ENCODE measurements around the gene TFPI2.
A peak's percentile ranks its signal among the peaks of the same experiment; 100 is the strongest.

Gene TFPI2

DNA sequence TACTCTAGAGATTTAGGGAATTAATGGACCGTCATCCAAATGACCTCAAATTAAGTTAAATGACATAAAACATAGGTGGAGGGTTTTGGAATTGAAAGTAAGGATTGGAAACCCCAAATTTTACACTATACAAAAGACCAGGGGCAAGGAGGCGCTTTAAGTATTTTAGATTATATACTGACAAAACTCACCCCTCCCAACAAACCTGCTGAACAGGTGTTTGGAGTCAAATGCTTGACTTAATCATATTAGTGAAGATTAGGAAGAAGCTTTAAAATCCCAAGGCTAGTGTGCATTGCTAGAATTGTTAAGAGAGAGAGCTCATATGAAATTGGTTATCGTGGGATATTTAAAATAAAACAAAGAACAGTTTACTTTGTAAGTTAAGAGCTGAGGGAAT, 15.7 kb upstream of the TFPI2 start, which contains the start of gene GNGT1:
TSS of gene GNGT1 (plus strand) at position 301 of the 400 bp plus-strand sequence. CDS start 180 bp downstream, outside the sequence.
- no peak for DNase-seq (ENCODE audit: low spot score)

- peak; percentile 16 for DNase-seq (ENCODE audit: low spot score)
These were observed 12.3 kb upstream of the TFPI2 start for GRCh38 chr7:93902777-93903423.

GRCh38 chr7:93897680-93898079, 7.1 kb upstream of the TFPI2 start:
- DNase-seq (ENCODE audit: low spot score), result no peak

GRCh38 chr7:93895859-93896600, 5.5 kb upstream of the TFPI2 start:
- DNase-seq (ENCODE audit: low spot score), result no peak

- no peak for DNase-seq (ENCODE audit: low spot score)
These were observed 4.5 kb upstream of the TFPI2 start for GRCh38 chr7:93894966-93895640.

DNA sequence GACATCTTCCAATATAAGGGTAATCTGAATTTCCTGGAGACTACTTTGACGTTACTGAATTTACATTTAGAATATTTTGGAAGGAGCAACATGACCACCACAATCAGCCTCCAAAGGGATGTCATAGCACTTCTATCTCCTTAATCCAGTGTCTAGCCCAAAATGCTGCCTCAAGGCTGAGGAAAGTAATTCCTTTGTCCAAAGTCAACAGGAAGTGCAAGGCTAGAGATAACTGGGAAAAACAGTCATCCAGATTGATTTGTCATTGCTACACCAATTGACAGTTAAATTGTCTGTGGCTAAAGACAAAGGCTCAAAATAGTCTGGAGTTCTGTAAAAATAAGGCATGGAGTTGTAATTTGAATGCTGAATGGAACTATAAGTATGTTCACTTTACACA, 3.9 kb upstream of the TFPI2 start:
- DNase-seq (ENCODE audit: low spot score), result no peak

DNA sequence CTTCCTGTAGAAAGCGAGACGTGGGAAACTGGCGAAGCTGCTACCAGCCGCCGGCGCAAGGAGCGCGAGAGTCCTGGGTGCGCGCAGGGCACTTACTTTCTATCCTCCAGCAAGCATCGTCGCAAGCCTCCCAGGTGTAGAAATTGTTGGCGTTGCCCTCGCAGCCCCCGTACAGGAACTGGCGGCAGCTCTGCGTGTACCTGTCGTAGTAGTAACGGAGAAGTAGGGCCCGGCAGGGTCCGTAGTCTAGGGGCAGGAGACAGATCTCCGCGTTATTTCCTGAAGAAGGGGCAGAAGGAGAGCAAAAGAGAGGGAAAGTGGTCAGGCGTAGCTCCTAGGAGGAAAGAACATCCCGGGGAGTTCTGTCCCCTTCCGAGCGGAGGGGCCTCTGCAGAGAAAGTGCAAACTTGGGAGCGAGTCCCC, 501 bp downstream of the TFPI2 start:
- DNase-seq (ENCODE audit: low spot score), result peak; percentile 2

- DNase-seq (ENCODE audit: low spot score), result no peak
These were observed 1.3 kb downstream of the TFPI2 start for GRCh38 chr7:93889261-93889660.

GRCh38 chr7:93884541-93884940, 6.0 kb downstream of the TFPI2 start:
- DNase-seq (ENCODE audit: low spot score), result no peak

- no peak for DNase-seq (ENCODE audit: low spot score)
These were observed 6.6 kb downstream of the TFPI2 start for GRCh38 chr7:93883917-93884345.

- DNase-seq (ENCODE audit: low spot score), result no peak
These were observed 7.3 kb downstream of the TFPI2 start for GRCh38 chr7:93883078-93883916.

- DNase-seq (ENCODE audit: low spot score), result no peak
These were observed 8.1 kb downstream of the TFPI2 start for GRCh38 chr7:93882468-93882867.

DNA sequence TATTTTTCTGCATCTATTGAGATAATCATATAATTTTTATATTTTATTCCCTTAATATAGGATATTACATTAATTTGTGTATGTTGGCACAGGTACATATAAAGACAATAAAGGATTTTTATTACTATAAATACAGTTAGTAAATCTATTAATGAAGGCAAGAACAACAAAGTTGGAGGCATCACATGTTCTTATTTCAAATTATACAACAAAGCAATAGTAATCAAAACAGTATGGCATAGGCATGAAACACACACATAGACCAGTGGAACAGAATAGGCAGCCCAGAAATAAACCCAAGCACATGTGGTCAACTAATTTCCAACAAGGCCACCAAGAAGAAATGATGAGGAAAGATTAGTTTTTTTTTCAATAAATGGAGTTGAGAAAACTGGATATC, 11.2 kb downstream of the TFPI2 start:
- no peak for DNase-seq (ENCODE audit: low spot score)

GRCh38 chr7:93877742-93878141, 12.8 kb downstream of the TFPI2 start:
- DNase-seq (ENCODE audit: low spot score), result no peak

GRCh38 chr7:93873998-93874574, 16.5 kb downstream of the TFPI2 start:
- no peak for DNase-seq (ENCODE audit: low spot score)

- no peak for DNase-seq (ENCODE audit: low spot score)
These were observed 23.7 kb downstream of the TFPI2 start for GRCh38 chr7:93866886-93867285.

GRCh38 chr7:93862651-93863050, 27.9 kb downstream of the TFPI2 start:
- DNase-seq (ENCODE audit: low spot score), result no peak

GRCh38 chr7:93861325-93861949, 29.1 kb downstream of the TFPI2 start:
- no peak for DNase-seq (ENCODE audit: low spot score)

DNA sequence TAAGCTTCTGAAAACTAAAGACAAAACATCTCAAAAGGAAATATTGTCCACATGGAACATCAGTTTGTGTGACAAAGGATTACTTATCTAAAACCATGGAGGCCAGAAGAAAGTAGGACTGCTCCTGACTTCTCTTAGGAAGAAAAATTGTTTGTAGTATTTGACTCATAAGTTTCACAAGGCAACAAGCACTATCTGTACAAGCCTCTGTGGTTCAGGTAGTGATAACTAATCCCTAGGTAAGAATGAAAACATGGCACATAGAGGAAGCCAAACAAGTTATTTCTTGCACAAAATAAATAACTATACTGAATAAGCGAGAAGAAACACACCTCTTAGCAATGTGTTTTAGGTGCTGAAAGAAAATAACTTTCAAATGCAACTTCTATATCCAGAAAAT, 30.3 kb downstream of the TFPI2 start:
- DNase-seq (ENCODE audit: low spot score), result no peak

DNA sequence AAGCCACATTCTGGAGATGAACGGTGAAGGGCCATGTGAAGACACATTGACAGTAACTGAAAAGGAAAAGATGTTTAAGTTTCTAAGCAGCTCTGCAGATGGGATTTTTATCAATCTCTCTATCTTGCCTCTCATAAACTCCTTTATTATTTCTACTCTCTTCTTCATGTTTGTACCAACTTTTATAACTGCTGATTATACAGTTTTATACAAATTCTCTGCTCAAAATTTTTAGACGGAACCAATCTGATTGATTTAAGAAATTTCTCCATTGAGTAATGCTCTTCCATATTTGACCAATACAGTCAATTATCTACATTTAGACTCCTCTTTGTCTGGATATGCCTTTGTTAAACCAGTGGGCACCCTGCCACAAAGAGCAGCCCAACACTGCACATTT, 31.7 kb downstream of the TFPI2 start:
- DNase-seq (ENCODE audit: low spot score), result no peak

DNA sequence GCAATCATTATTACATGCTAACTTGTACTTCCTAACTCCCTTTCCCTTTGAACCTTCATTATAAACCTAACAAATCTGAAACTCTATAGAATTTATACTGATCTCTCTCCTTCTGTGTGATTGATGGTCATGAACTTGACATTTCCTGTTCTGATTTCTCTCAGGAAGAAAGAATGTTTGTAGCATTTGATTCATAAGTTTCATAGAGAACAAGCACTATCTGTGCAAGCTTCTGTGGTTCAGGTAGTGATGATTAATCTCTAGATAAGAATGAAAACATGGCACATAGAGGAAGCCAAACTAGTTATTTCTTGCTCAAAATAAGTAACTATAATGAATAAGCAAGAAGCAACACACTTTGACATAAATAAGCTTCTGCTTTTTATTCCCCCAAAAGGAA, 34.2 kb downstream of the TFPI2 start:
- DNase-seq (ENCODE audit: low spot score), result no peak
